GM23248 (cell line): ENCODE measurements around the gene ARHGEF3. TPM values are rescaled to one million over a fixed set of nuclear protein-coding genes. Genes with fewer than 3 reads are reported as not detected.
A peak's percentile ranks its signal among the peaks of the same experiment; 100 is the strongest.

Experiments used
- DNase-seq: peaks from one replicate; pipeline ENCODE4 v3.0.0-alpha.2; 2015
- H2AFZ ChIP-seq: fragments of 200-600 bp; sonication (generic); 2 replicates; pipeline ENCODE4 v1.6.1; 2016; ENCODE audit warnings: antibody characterized with exemption
- H3F3A ChIP-seq: fragments of 200-600 bp; sonication (generic); 2 replicates; pipeline ENCODE4 v1.6.1; 2016; ENCODE audit warnings: mild to moderate bottlenecking, antibody characterized with exemption, mixed run types; ENCODE audit not compliant: insufficient read depth
- H3K27ac ChIP-seq: fragments of 200-600 bp; sonication (generic); 2 replicates; pipeline ENCODE4 v1.5.1; 2016; ENCODE audit warnings: mild to moderate bottlenecking
- H3K27me3 ChIP-seq: fragments of 200-600 bp; sonication (generic); replicated peaks from 2 replicates; pipeline ENCODE4 v1.6.1; 2016; ENCODE audit warnings: mild to moderate bottlenecking; ENCODE audit not compliant: insufficient read depth
- H3K36me3 ChIP-seq: fragments of 200-600 bp; sonication (generic); 2 replicates; pipeline ENCODE4 v1.6.1; 2016; ENCODE audit warnings: low read depth, mild to moderate bottlenecking
- H3K4me1 ChIP-seq: fragments of 200-600 bp; sonication (generic); 2 replicates; pipeline ENCODE4 v1.6.1; 2016; ENCODE audit warnings: mild to moderate bottlenecking; ENCODE audit not compliant: insufficient read depth
- H3K4me2 ChIP-seq: fragments of 200-600 bp; sonication (generic); one replicate; pipeline ENCODE4 v1.6.1; 2016; ENCODE audit warnings: mild to moderate bottlenecking; ENCODE audit not compliant: unreplicated experiment
- H3K4me3 ChIP-seq: fragments of 200-600 bp; sonication (generic); 2 replicates; pipeline ENCODE4 v1.5.1; 2016; ENCODE audit warnings: mild to moderate bottlenecking
- H3K79me2 ChIP-seq: fragments of 200-600 bp; sonication (generic); 2 replicates; pipeline ENCODE4 v1.6.1; 2016; ENCODE audit warnings: mild to moderate bottlenecking; ENCODE audit not compliant: insufficient read depth
- H3K9ac ChIP-seq: fragments of 200-600 bp; sonication (generic); 2 replicates; pipeline ENCODE4 v1.6.1; 2016; ENCODE audit warnings: mild to moderate bottlenecking
- H3K9me2 ChIP-seq: fragments of 200-600 bp; sonication (generic); 2 replicates; pipeline ENCODE4 v1.6.1; 2016; ENCODE audit warnings: mixed run types, mild to moderate bottlenecking, moderate library complexity; ENCODE audit not compliant: insufficient read depth
- H3K9me3 ChIP-seq: fragments of 200-600 bp; sonication (generic); one replicate; pipeline ENCODE4 v1.6.1; 2017; ENCODE audit warnings: low read depth
- H4K20me1 ChIP-seq: fragments of 200-600 bp; sonication (generic); 2 replicates; pipeline ENCODE4 v1.6.0; 2016; ENCODE audit not compliant: insufficient read depth
- EZH2 ChIP-seq: fragments of 200-600 bp; sonication (generic); IDR thresholded peaks from 2 replicates; pipeline ENCODE4 v1.6.1; 2018; ENCODE audit warnings: antibody characterized with exemption, mild to moderate bottlenecking; ENCODE audit not compliant: insufficient read depth, poor library complexity, severe bottlenecking
- EZH2phosphoT487 ChIP-seq: fragments of 200-600 bp; sonication (generic); IDR thresholded peaks from 2 replicates; pipeline ENCODE4 v1.6.1; 2018; ENCODE audit warnings: antibody characterized with exemption, moderate library complexity, mild to moderate bottlenecking, low read depth; ENCODE audit not compliant: insufficient read depth
- WGBS, 2 experiments: methylation state at CpG; one replicate each; pipeline ENCODE4 v1.1.6; 2015 to 2017; ENCODE audit warnings: low lambda C conversion rate in 2 of 2, low coverage in 1 of 2; ENCODE audit errors: missing lambda C conversion rate in 2 of 2; 5-methylcytosine and 5-hydroxymethylcytosine counted together
- in situ Hi-C: fragments of 300-500 bp; cut with MboI; formaldehyde crosslinking; loops from 2 replicates; pipeline ENCODE4 v1.15.0; 2020
- polyA plus RNA-seq: library from polyadenylated mRNA; unstranded; fragments of >200 nt; fragmentation: Nextera tagmentation; extraction: Ambion mirVana; gene quantifications from 2 replicates; pipeline ENCODE4 v1.2.1, GENCODE V29; 2016
- total RNA-seq: library from RNA; depleted of rRNA; stranded (reverse); fragments of >200 nt; shearing (Covaris generic); gene quantifications from 2 replicates; pipeline ENCODE4 v1.2.3, GENCODE V29; 2014

Gene ARHGEF3
- total and polyA plus RNA-seq, 2 experiments from 2014 or later: 1.1 to 3.0 TPM

DNA sequence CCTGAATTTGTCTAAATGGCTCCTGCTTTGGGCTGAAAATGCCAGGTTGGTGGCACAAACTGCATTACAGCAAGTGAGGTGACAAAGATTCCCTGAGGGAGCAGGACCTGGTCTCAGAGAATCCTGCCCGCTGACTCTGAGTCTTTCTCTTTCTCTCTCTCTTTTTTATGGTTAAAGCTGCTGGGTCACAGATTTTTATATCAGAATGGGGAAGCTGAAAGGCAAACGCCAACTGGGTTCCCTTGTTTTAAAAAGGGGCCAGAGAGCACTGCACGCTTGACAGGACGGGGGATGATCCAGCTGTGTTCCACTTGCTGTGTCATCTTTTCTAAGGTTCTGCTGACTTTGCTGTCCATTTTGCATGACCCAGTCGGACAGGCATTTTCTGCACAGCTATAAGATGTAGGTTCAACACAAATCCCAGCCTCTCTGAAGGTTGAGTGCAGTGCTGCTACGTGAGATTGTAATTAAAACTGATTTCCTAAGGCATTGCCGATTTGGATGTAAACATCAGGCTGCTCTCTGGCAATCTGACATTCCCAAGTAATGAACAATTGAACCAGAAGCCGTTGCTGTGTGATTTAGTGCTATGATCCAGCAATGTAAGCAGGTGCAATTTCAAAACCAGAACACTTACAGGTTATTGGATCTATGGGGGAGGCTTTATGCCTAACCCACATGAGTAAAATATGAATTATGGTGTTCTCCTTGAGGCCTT, 25.8 kb downstream of the ARHGEF3 start:
- no peak overlapping the region for H2AFZ ChIP-seq
- no peak overlapping the region for H3K9ac ChIP-seq
- no peaks in the 10 kb centered on the region for H3K4me1 ChIP-seq
- TF ChIP-seq EZH2 (no peak), EZH2phosphoT487 (no peak)
- H3K4me2 ChIP-seq: no peak overlapping the region
- no peaks in the 10 kb centered on the region for H3K79me2 ChIP-seq
- no peaks in the 10 kb centered on the region for H3K9me3 ChIP-seq
- in situ Hi-C loops: no loop called here
- H4K20me1 ChIP-seq: no peaks in the 10 kb centered on the region
- no peaks in the 10 kb centered on the region for H3F3A ChIP-seq
- peak; percentile 17 for DNase-seq
- no peak overlapping the region for H3K27ac ChIP-seq
- no peak overlapping the region for H3K4me3 ChIP-seq
- no peaks in the 10 kb centered on the region for H3K36me3 ChIP-seq
- H3K27me3 ChIP-seq: no peaks in the 10 kb centered on the region
- H3K9me2 ChIP-seq: no peaks in the 10 kb centered on the region; the same call in 1 of the 2 replicates
- WGBS, 2 experiments: 42 to 44% methylated on average over 8 of the region's 8 CpGs

- no peaks in the 10 kb centered on the region for H3K36me3 ChIP-seq
- no peak overlapping the region for H3K4me3 ChIP-seq
- no peaks in the 10 kb centered on the region for H3K4me1 ChIP-seq
- H2AFZ ChIP-seq: no peak overlapping the region
- peak; percentile 48 for DNase-seq
- no peak overlapping the region for H3K9ac ChIP-seq
- no peaks in the 10 kb centered on the region; the same call in 1 of the 2 replicates for H3K9me2 ChIP-seq
- no peaks in the 10 kb centered on the region for H3F3A ChIP-seq
- H3K9me3 ChIP-seq: no peaks in the 10 kb centered on the region
- H3K27me3 ChIP-seq: no peaks in the 10 kb centered on the region
- H3K4me2 ChIP-seq: no peak overlapping the region
- WGBS, 2 experiments: 39 to 47% methylated on average over 7 of the region's 7 CpGs
- TF ChIP-seq EZH2phosphoT487 (no peak), EZH2 (no peak)
- no peak overlapping the region for H3K27ac ChIP-seq
- H4K20me1 ChIP-seq: no peaks in the 10 kb centered on the region
- in situ Hi-C loops: no loop called here
- no peaks in the 10 kb centered on the region for H3K79me2 ChIP-seq
These were observed 26.3 kb downstream of the ARHGEF3 start for GRCh38 chr3:56775445-56775837.

GRCh38 chr3:56773986-56774385, 27.8 kb downstream of the ARHGEF3 start:
- no peak overlapping the region for H3K9ac ChIP-seq
- H3K27me3 ChIP-seq: no peaks in the 10 kb centered on the region
- no peaks in the 10 kb centered on the region for H3F3A ChIP-seq
- H2AFZ ChIP-seq: no peak overlapping the region
- no peak overlapping the region for H3K27ac ChIP-seq
- in situ Hi-C loops: no loop called here
- H3K36me3 ChIP-seq: no peaks in the 10 kb centered on the region
- DNase-seq: no peak
- no peak overlapping the region for H3K4me3 ChIP-seq
- TF ChIP-seq EZH2phosphoT487 (no peak), EZH2 (no peak)
- no peaks in the 10 kb centered on the region for H3K4me1 ChIP-seq
- H3K79me2 ChIP-seq: no peaks in the 10 kb centered on the region
- no peaks in the 10 kb centered on the region for H4K20me1 ChIP-seq
- no peak overlapping the region for H3K4me2 ChIP-seq
- H3K9me2 ChIP-seq: no peaks in the 10 kb centered on the region
- H3K9me3 ChIP-seq: no peaks in the 10 kb centered on the region

DNA sequence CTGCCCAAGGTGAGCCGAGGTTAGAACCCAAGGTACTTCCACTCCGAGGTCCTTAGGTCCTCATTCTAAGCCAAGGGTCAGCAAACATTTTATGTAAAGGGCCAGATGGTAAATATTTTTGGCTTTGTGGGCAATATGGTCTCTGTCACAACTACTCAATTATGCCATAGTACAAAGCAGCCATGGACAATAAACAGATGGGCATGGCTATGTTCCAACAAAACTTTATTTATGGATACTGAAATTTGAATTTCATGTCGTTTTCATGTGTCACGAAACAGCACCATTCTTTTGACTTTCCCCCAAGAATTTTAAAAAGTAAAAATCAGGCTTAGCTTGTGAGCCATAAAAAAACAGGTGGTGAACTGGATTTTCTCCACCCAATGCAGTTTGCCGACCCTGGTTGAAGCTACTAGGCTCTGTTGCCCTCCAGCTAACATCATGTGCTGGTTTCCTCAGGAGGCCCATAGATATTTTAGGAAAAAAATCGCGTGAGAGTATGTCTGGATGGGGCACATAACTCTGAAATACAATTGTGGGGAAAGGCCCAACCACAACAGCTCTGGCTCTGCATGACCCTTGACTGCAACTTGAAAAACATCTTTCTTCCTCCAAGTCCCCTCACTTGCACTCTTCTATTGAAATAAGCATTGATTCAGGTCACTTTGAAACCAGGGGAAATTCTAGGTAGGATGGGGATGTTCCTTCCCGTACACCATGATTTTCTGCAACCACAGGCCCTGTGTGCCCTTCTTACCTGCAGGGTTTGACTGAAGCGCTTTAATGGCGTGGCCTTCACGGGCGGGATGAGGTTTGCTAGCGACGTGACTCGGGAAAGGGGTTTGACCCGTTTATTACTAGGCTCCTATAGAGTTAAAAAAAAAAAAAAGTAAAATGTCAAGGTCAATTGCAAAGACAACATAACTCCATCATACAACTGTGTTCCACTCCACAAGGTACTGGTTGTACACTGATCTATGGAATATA, 28.5 kb downstream of the ARHGEF3 start:
- H2AFZ ChIP-seq: no peak overlapping the region

More for the DNA sequence above, 28.5 kb downstream of the ARHGEF3 start:
- Histone ChIP-seq H3K9me2 (no peaks in the 10 kb centered on the region), H3K9ac (no peak overlapping the region), H3K4me1 (no peaks in the 10 kb centered on the region), H3K27me3 (no peaks in the 10 kb centered on the region), H3K9me3 (no peaks in the 10 kb centered on the region), H3F3A (no peaks in the 10 kb centered on the region), H3K36me3 (no peaks in the 10 kb centered on the region), H3K27ac (no peak overlapping the region), H3K4me3 (no peak overlapping the region), H4K20me1 (no peaks in the 10 kb centered on the region), H3K79me2 (no peaks in the 10 kb centered on the region), H3K4me2 (no peak overlapping the region)
- WGBS, 2 experiments: 65 to 67% methylated on average over 16 of the region's 16 CpGs
- TF ChIP-seq EZH2 (no peak), EZH2phosphoT487 (no peak)
- DNase-seq: peak; percentile 8
- in situ Hi-C loops: no loop called here
